Smooth muscle cell (in vitro differentiated cells): ENCODE results near the gene IFNG-AS1. TPM values are rescaled to one million over a fixed set of nuclear protein-coding genes. Genes with fewer than 3 reads are reported as not detected.

Experiments
- DNase-seq: peaks from one replicate; lab custom pipeline; 2025; ENCODE audit not compliant: unreplicated experiment; lab: John Stamatoyannopoulos, UW
- H2AFZ ChIP-seq: fragments of 200-600 bp; sonication (generic); 2 replicates; pipeline ENCODE4 v1.6.0; 2016; ENCODE audit warnings: antibody characterized with exemption, low read depth, mild to moderate bottlenecking
- H3F3A ChIP-seq: fragments of 200-600 bp; sonication (generic); 2 replicates; pipeline ENCODE4 v1.6.0; 2017; ENCODE audit warnings: antibody characterized with exemption, low read depth
- H3K27ac ChIP-seq: fragments of 200-600 bp; sonication (generic); 2 replicates; pipeline ENCODE4 v1.5.1; 2016; ENCODE audit warnings: low read depth, mild to moderate bottlenecking
- H3K27me3 ChIP-seq: fragments of 200-600 bp; sonication (generic); 2 replicates; pipeline ENCODE4 v1.6.1; 2016; ENCODE audit warnings: low read depth, mild to moderate bottlenecking
- H3K36me3 ChIP-seq: fragments of 200-600 bp; sonication (generic); 2 replicates; pipeline ENCODE4 v1.5.1; 2016; ENCODE audit warnings: low read depth
- H3K4me1 ChIP-seq: fragments of 200-600 bp; sonication (generic); 2 replicates; pipeline ENCODE4 v1.5.1; 2016; ENCODE audit warnings: low read depth
- H3K4me2 ChIP-seq: fragments of 200-600 bp; sonication (generic); 2 replicates; pipeline ENCODE4 v1.6.0; 2016; ENCODE audit warnings: mild to moderate bottlenecking
- H3K4me3 ChIP-seq: fragments of 200-600 bp; sonication (generic); 2 replicates; pipeline ENCODE4 v1.5.1; 2016; ENCODE audit warnings: mild to moderate bottlenecking
- H3K79me2 ChIP-seq: fragments of 200-600 bp; sonication (generic); 2 replicates; pipeline ENCODE4 v1.6.0; 2016; ENCODE audit warnings: low read depth, mild to moderate bottlenecking
- H3K9ac ChIP-seq: fragments of 200-600 bp; sonication (generic); 2 replicates; pipeline ENCODE4 v1.6.0; 2016; ENCODE audit warnings: low read depth
- H3K9me3 ChIP-seq: fragments of 200-600 bp; sonication (generic); replicated peaks from 2 replicates; pipeline ENCODE4 v1.5.1; 2016; ENCODE audit warnings: low read depth
- H4K20me1 ChIP-seq: fragments of 200-600 bp; sonication (generic); 2 replicates; pipeline ENCODE4 v1.6.0; 2016; ENCODE audit warnings: low read depth
- WGBS: methylation state at CpG from one replicate; pipeline ENCODE4 v1.1.7; 2016; ENCODE audit warnings: low lambda C conversion rate; 5-methylcytosine and 5-hydroxymethylcytosine counted together
- polyA plus RNA-seq: library from polyadenylated mRNA; unstranded; fragments of >200 nt; fragmentation: Nextera tagmentation; extraction: Ambion mirVana; gene quantifications from 2 replicates; pipeline ENCODE4 v1.2.1, GENCODE V29; 2016
- total RNA-seq: library from RNA; depleted of rRNA; stranded (reverse); fragments of >200 nt; gene quantifications from 2 replicates; pipeline ENCODE4 v1.2.3, GENCODE V29; 2014
- TF ChIP-seq, protein P1 (sequence below): fragments of 200-600 bp; sonication (generic); IDR thresholded peaks from 2 replicates; pipeline ENCODE4 v1.5.1; 2017; ENCODE audit warnings: borderline replicate concordance, mild to moderate bottlenecking, antibody characterized with exemption; ENCODE audit not compliant: insufficient read depth, poor library complexity, severe bottlenecking

IFNG-AS1 gene
- total and polyA plus RNA-seq, 2 experiments from 2014 or later = 0.11 to 0.76 TPM

DNA sequence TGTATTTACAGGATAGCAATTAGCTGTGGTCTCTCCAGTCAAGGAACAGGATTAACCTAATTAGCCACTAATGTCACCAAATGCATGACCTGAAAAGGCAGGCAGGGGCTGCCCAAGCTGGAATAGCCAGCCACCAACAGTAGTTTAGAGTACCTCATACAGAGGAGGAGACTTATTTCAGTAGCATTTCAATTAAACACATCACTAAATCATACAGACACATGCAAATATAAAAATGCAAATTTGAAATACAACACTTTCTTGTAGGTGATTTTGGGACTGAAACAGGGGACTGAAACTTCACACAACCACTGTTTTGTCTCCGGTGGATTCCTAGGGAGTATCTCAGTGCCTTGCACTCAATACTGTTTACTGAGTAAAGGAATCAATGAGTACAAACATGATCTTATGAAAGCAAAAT, 636 bp upstream of the IFNG-AS1 start:
- no peak overlapping the region for H3K4me2 ChIP-seq
- H2AFZ ChIP-seq = no peak overlapping the region
- peaks cover 7% of the 10 kb centered on the region for H3K4me1 ChIP-seq
- 92% methylated on average over 1 of the region's 1 CpG for WGBS
- no peak overlapping the region for H3K4me3 ChIP-seq
- H3F3A ChIP-seq = no peaks in the 10 kb centered on the region
- H3K79me2 ChIP-seq = no peaks in the 10 kb centered on the region
- TF ChIP-seq, protein P1, sequence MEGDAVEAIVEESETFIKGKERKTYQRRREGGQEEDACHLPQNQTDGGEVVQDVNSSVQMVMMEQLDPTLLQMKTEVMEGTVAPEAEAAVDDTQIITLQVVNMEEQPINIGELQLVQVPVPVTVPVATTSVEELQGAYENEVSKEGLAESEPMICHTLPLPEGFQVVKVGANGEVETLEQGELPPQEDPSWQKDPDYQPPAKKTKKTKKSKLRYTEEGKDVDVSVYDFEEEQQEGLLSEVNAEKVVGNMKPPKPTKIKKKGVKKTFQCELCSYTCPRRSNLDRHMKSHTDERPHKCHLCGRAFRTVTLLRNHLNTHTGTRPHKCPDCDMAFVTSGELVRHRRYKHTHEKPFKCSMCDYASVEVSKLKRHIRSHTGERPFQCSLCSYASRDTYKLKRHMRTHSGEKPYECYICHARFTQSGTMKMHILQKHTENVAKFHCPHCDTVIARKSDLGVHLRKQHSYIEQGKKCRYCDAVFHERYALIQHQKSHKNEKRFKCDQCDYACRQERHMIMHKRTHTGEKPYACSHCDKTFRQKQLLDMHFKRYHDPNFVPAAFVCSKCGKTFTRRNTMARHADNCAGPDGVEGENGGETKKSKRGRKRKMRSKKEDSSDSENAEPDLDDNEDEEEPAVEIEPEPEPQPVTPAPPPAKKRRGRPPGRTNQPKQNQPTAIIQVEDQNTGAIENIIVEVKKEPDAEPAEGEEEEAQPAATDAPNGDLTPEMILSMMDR = no peak
- no peaks in the 10 kb centered on the region for H4K20me1 ChIP-seq
- H3K36me3 ChIP-seq = no peaks in the 10 kb centered on the region
- H3K27me3 ChIP-seq = no peaks in the 10 kb centered on the region
- H3K9me3 ChIP-seq = no peaks in the 10 kb centered on the region
- DNase-seq = no peak
- H3K9ac ChIP-seq = no peak overlapping the region
- H3K27ac ChIP-seq = no peak overlapping the region

DNA sequence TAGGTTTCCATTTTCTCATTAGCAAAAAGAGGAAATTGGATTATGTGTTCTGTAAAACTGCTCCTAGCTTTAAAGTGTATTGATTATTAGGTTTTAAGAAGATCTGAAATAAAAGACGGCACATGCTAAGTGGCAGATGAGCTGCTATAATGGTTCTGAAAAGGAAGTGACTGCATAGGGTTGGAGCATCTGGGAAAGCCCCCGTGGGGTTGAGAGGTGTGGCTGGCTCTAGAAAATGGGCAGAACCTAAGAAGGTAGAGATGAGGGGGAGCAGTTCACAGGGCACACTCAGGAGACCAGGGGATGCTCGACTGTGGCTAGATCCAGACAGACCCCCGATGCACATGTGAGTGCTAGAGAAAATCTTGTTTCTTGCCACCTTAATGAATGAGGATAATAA, 1.9 kb downstream of the IFNG-AS1 start:
- 92% methylated on average over 4 of the region's 4 CpGs for WGBS
- Histone ChIP-seq H3K27ac (no peak overlapping the region), H2AFZ (no peak overlapping the region), H3K9me3 (no peaks in the 10 kb centered on the region), H3K36me3 (no peaks in the 10 kb centered on the region), H4K20me1 (no peaks in the 10 kb centered on the region), H3K4me3 (no peak overlapping the region), H3K9ac (no peak overlapping the region), H3K4me1 (peaks cover 7% of the 10 kb centered on the region), H3K27me3 (no peaks in the 10 kb centered on the region), H3K79me2 (no peaks in the 10 kb centered on the region), H3K4me2 (no peak overlapping the region), H3F3A (no peaks in the 10 kb centered on the region)
- TF ChIP-seq, protein P1 = no peak
- no peak for DNase-seq

DNA sequence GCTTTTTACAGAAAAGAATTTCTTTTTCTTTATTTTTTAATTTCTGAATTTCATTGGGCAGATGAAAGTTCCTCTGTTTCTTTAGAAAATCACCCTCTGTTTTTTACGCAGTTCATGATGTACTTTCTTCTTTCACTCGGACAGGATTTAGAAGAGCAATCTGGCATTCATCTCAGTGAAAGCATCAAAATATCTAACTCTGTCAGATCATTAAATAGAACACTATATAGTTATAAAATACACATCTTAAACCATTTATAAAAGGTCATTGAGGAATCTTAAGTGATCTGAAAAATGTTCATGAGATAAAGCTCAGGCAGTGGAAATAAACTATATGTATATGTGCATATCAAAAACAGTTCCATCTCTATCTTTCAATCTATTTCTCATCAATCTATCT, 3.9 kb downstream of the IFNG-AS1 start:
- H3K36me3 ChIP-seq = no peaks in the 10 kb centered on the region
- WGBS = 79% methylated on average over 2 of the region's 2 CpGs
- TF ChIP-seq, protein P1 = no peak

DNA sequence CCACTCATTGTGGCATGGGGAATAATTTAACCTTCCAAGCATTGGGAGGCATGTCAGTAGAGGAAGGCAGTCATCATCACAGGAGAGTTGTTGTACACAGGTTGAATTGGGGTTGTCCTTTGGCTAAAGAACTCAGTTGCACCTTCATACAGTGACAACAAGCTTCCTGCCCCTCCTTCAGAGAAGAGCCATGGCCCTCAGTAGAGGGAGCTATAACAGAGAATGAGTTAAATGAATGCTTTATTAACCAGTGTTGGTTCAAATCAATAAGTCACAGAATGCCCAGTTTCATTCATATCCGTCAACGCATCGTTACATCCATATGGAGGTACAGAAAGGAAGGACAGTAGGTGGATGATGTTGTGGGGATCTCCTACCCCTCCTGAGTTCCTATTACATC, 4.8 kb downstream of the IFNG-AS1 start:
- no peaks in the 10 kb centered on the region for H3K79me2 ChIP-seq
- no peaks in the 10 kb centered on the region for H3K27me3 ChIP-seq
- no peak overlapping the region for H3K27ac ChIP-seq
- no peaks in the 10 kb centered on the region for H3F3A ChIP-seq
- 83% methylated on average over 3 of the region's 3 CpGs for WGBS
- no peaks in the 10 kb centered on the region for H3K36me3 ChIP-seq
- no peak overlapping the region for H3K9ac ChIP-seq
- H3K4me2 ChIP-seq = no peak overlapping the region
- no peak for DNase-seq
- TF ChIP-seq, protein P1 = no peak
- no peaks in the 10 kb centered on the region for H3K4me1 ChIP-seq
- H4K20me1 ChIP-seq = no peaks in the 10 kb centered on the region
- H3K4me3 ChIP-seq = no peak overlapping the region
- no peak overlapping the region for H2AFZ ChIP-seq
- H3K9me3 ChIP-seq = no peaks in the 10 kb centered on the region

More for the DNA sequence above, 3.9 kb downstream of the IFNG-AS1 start:
- H3K27ac ChIP-seq = no peak overlapping the region
- no peaks in the 10 kb centered on the region for H3F3A ChIP-seq
- H2AFZ ChIP-seq = no peak overlapping the region
- H3K4me1 ChIP-seq = peaks cover 5% of the 10 kb centered on the region
- H3K9ac ChIP-seq = no peak overlapping the region
- H3K27me3 ChIP-seq = no peaks in the 10 kb centered on the region
- no peaks in the 10 kb centered on the region for H3K9me3 ChIP-seq
- H3K79me2 ChIP-seq = no peaks in the 10 kb centered on the region
- no peak overlapping the region for H3K4me3 ChIP-seq
- DNase-seq = no peak
- no peaks in the 10 kb centered on the region for H4K20me1 ChIP-seq
- H3K4me2 ChIP-seq = no peak overlapping the region
